Aorta (tissue), 4 donors: Measurements from ENCODE around the gene PPP1R3E. TPM values are rescaled to one million over a fixed set of nuclear protein-coding genes. Genes with fewer than 3 reads are reported as not detected.

Source experiments
- polyA plus RNA-seq, 2 donors: library from polyadenylated mRNA; stranded (reverse); fragments of 200-250 nt; gene quantifications; one replicate each; pipeline ENCODE4 v1.2.3, GENCODE V29; 2013
- total RNA-seq, 2 donors: library from RNA; stranded (reverse); fragmentation: NEBNext Ultra II Directional; extraction: Animal tissue kit (Norgen Biotek cat#: 25700); gene quantifications; one replicate each; pipeline ENCODE4 v1.2.1, GENCODE V29; 2021
- donor health status: healthy with polysubstance abuse.
- donor health status: Bipolar disorder and iron deficiency.
- donor health status: DM: no; HTN: no; CAD: no.
- donor health status: DM: yes; HTN: yes; CAD: no.

PPP1R3E gene
- total and polyA plus RNA-seq, 4 donors = 4.9 to 13.8 (median 11.3) TPM

Other genes with a start within 250 kb of the PPP1R3E start
- gene CDH24, start 245.3 kb downstream of the PPP1R3E start, total RNA-seq = 10 to 100 TPM in 1 of 2 donors, 1 to 10 TPM in 1; 3.4 to 11.4 TPM
- gene CDH24, start 245.3 kb downstream of the PPP1R3E start, polyA plus RNA-seq = 1 to 10 TPM in 1 of 2 donors, not detected in 1; 4.1 TPM
- 100 to 1,000 TPM; 134 to 183 TPM for gene ACIN1, start 207.7 kb downstream of the PPP1R3E start, total RNA-seq
- gene ACIN1, start 207.7 kb downstream of the PPP1R3E start, polyA plus RNA-seq = 100 to 1,000 TPM in 1 of 2 donors, 10 to 100 TPM in 1; 34.1 to 147 TPM
- gene C14orf119, start 207.4 kb downstream of the PPP1R3E start, total RNA-seq = 10 to 100 TPM; 37.6 to 41.4 TPM
- gene C14orf119, start 207.4 kb downstream of the PPP1R3E start, polyA plus RNA-seq = 10 to 100 TPM; 27.8 to 32.2 TPM
- under 1 TPM in 1 of 2 donors, not detected in 1; 0.18 TPM for gene CIROP, start 197.9 kb downstream of the PPP1R3E start, total RNA-seq
- not detected for gene CIROP, start 197.9 kb downstream of the PPP1R3E start, polyA plus RNA-seq
- under 1 TPM; 0.29 to 0.33 TPM for gene CEBPE, start 183.6 kb downstream of the PPP1R3E start, total RNA-seq
- under 1 TPM in 1 of 2 donors, not detected in 1; 0.13 TPM for gene CEBPE, start 183.6 kb downstream of the PPP1R3E start, polyA plus RNA-seq
- gene SLC7A8, start 119.2 kb downstream of the PPP1R3E start, total RNA-seq = 10 to 100 TPM; 20.0 to 31.4 TPM
- 10 to 100 TPM in 1 of 2 donors, 1 to 10 TPM in 1; 8.9 to 11.0 TPM for gene SLC7A8, start 119.2 kb downstream of the PPP1R3E start, polyA plus RNA-seq
- not detected for gene RNF212B, start 64.9 kb downstream of the PPP1R3E start, total RNA-seq
- not detected for gene RNF212B, start 64.9 kb downstream of the PPP1R3E start, polyA plus RNA-seq
- gene HOMEZ, start 16.7 kb downstream of the PPP1R3E start, total RNA-seq = 10 to 100 TPM in 1 of 2 donors, 1 to 10 TPM in 1; 5.8 to 10.6 TPM
- gene HOMEZ, start 16.7 kb downstream of the PPP1R3E start, polyA plus RNA-seq = 1 to 10 TPM; 1.9 to 2.9 TPM
- gene BCL2L2, start 4.0 kb upstream of the PPP1R3E start, total RNA-seq = 10 to 100 TPM; 68.6 to 70.7 TPM
- 100 to 1,000 TPM in 1 of 2 donors, 10 to 100 TPM in 1; 66.1 to 114 TPM for gene BCL2L2, start 4.0 kb upstream of the PPP1R3E start, polyA plus RNA-seq
- 100 to 1,000 TPM; 106 to 139 TPM for gene PABPN1, start 18.6 kb upstream of the PPP1R3E start, total RNA-seq
- gene PABPN1, start 18.6 kb upstream of the PPP1R3E start, polyA plus RNA-seq = 100 to 1,000 TPM in 1 of 2 donors, 10 to 100 TPM in 1; 57.0 to 226 TPM
- gene SLC22A17, start 50.0 kb upstream of the PPP1R3E start, total RNA-seq = 10 to 100 TPM; 25.8 to 47.8 TPM
- 10 to 100 TPM in 1 of 2 donors, 1 to 10 TPM in 1; 7.5 to 85.8 TPM for gene SLC22A17, start 50.0 kb upstream of the PPP1R3E start, polyA plus RNA-seq
- gene EFS, start 62.3 kb upstream of the PPP1R3E start, total RNA-seq = 10 to 100 TPM; 19.7 to 24.5 TPM
- gene EFS, start 62.3 kb upstream of the PPP1R3E start, polyA plus RNA-seq = 10 to 100 TPM in 1 of 2 donors, 1 to 10 TPM in 1; 5.5 to 36.7 TPM
- not detected for gene IL25, start 70.0 kb upstream of the PPP1R3E start, total RNA-seq
- not detected for gene IL25, start 70.0 kb upstream of the PPP1R3E start, polyA plus RNA-seq
- gene CMTM5, start 74.2 kb upstream of the PPP1R3E start, total RNA-seq = 1 to 10 TPM in 1 of 2 donors, not detected in 1; 4.1 TPM
- gene CMTM5, start 74.2 kb upstream of the PPP1R3E start, polyA plus RNA-seq = 1 to 10 TPM in 1 of 2 donors, under 1 TPM in 1; 0.50 to 1.5 TPM
- gene MYH6, start 105.4 kb upstream of the PPP1R3E start, total RNA-seq = not detected
- 10 to 100 TPM in 1 of 2 donors, under 1 TPM in 1; 0.67 to 11.5 TPM for gene MYH6, start 105.4 kb upstream of the PPP1R3E start, polyA plus RNA-seq
- gene MYH7, start 132.8 kb upstream of the PPP1R3E start, total RNA-seq = not detected
- 1 to 10 TPM in 1 of 2 donors, under 1 TPM in 1; 0.33 to 1.6 TPM for gene MYH7, start 132.8 kb upstream of the PPP1R3E start, polyA plus RNA-seq
- gene NGDN, start 166.8 kb upstream of the PPP1R3E start, total RNA-seq = 10 to 100 TPM; 30.8 to 34.5 TPM
- gene NGDN, start 166.8 kb upstream of the PPP1R3E start, polyA plus RNA-seq = 10 to 100 TPM; 36.6 to 41.7 TPM
- 1 to 10 TPM; 1.5 to 4.0 TPM for gene ZFHX2, start 248.9 kb upstream of the PPP1R3E start, total RNA-seq
- gene ZFHX2, start 248.9 kb upstream of the PPP1R3E start, polyA plus RNA-seq = 1 to 10 TPM in 1 of 2 donors, under 1 TPM in 1; 0.13 to 2.1 TPM